HL-60 (cell line): ENCODE measurements around the gene TIGD6.

ENCODE experiments used
- GABPA ChIP-seq: IDR thresholded peaks from 2 replicates; pipeline ENCODE4 v1.6.1; 2012; ENCODE audit warnings: low read depth
- POLR2AphosphoS5 ChIP-seq: IDR thresholded peaks from 2 replicates; pipeline ENCODE4 v1.6.1; 2012; ENCODE audit warnings: low read depth
- SPI1 ChIP-seq: IDR thresholded peaks from 2 replicates; pipeline ENCODE4 v1.6.1; 2012; ENCODE audit warnings: low read depth, mild to moderate bottlenecking, borderline replicate concordance
- TF ChIP-seq, protein P1 (sequence below): IDR thresholded peaks from one replicate; pipeline ENCODE4 v1.5.1; 2011; ENCODE audit warnings: low read length, control low read depth, inconsistent platforms; ENCODE audit not compliant: insufficient read depth
- TF ChIP-seq, protein P2 (sequence below): IDR thresholded peaks from 2 replicates; pipeline ENCODE4 v1.6.1; 2012; ENCODE audit warnings: low read depth; ENCODE audit not compliant: insufficient replicate concordance

DNA sequence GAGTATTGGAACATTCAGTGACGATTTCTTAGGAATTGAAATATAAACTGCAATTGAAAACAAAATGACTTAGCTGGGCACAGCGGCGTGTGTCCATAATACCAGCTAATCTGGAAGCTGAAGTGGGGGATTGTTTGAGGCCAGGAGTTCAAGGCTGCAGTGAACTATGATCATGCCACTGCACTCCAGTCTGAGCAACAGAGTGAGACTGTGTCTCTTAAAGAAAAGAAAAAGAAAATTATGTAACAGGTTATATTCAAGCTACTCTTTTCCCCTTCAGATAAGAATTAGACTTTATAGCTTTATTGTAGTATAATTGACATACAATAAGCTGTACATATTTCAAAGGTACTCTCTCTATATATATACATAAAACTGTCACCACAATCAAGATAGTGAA is 33.5 kb downstream of the TIGD6 start:
- TF ChIP-seq, protein P1, sequence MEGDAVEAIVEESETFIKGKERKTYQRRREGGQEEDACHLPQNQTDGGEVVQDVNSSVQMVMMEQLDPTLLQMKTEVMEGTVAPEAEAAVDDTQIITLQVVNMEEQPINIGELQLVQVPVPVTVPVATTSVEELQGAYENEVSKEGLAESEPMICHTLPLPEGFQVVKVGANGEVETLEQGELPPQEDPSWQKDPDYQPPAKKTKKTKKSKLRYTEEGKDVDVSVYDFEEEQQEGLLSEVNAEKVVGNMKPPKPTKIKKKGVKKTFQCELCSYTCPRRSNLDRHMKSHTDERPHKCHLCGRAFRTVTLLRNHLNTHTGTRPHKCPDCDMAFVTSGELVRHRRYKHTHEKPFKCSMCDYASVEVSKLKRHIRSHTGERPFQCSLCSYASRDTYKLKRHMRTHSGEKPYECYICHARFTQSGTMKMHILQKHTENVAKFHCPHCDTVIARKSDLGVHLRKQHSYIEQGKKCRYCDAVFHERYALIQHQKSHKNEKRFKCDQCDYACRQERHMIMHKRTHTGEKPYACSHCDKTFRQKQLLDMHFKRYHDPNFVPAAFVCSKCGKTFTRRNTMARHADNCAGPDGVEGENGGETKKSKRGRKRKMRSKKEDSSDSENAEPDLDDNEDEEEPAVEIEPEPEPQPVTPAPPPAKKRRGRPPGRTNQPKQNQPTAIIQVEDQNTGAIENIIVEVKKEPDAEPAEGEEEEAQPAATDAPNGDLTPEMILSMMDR, result no peak
- no peak for TF ChIP-seq POLR2AphosphoS5
- no peak for TF ChIP-seq GABPA
- TF ChIP-seq, protein P2, sequence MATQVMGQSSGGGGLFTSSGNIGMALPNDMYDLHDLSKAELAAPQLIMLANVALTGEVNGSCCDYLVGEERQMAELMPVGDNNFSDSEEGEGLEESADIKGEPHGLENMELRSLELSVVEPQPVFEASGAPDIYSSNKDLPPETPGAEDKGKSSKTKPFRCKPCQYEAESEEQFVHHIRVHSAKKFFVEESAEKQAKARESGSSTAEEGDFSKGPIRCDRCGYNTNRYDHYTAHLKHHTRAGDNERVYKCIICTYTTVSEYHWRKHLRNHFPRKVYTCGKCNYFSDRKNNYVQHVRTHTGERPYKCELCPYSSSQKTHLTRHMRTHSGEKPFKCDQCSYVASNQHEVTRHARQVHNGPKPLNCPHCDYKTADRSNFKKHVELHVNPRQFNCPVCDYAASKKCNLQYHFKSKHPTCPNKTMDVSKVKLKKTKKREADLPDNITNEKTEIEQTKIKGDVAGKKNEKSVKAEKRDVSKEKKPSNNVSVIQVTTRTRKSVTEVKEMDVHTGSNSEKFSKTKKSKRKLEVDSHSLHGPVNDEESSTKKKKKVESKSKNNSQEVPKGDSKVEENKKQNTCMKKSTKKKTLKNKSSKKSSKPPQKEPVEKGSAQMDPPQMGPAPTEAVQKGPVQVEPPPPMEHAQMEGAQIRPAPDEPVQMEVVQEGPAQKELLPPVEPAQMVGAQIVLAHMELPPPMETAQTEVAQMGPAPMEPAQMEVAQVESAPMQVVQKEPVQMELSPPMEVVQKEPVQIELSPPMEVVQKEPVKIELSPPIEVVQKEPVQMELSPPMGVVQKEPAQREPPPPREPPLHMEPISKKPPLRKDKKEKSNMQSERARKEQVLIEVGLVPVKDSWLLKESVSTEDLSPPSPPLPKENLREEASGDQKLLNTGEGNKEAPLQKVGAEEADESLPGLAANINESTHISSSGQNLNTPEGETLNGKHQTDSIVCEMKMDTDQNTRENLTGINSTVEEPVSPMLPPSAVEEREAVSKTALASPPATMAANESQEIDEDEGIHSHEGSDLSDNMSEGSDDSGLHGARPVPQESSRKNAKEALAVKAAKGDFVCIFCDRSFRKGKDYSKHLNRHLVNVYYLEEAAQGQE, result no peak
- TF ChIP-seq SPI1, result no peak
